Activated T-cell treated with anti-CD3 and anti-CD28 coated beads, Interleukin-2, amount 50 U/mL, for 4 hours (primary cell): ENCODE results near the gene CD8B. TPM values are rescaled to one million over a fixed set of nuclear protein-coding genes. Genes with fewer than 3 reads are reported as not detected.
A peak's percentile ranks its signal among the peaks of the same experiment; 100 is the strongest.

Experiments used
- ATAC-seq, 2 donors: fragments of 200-7000 bp; cut with Tn5 transposase; one replicate each; pipeline ENCODE4 v1.10.0; 2021
- DNase-seq: peaks from one replicate; pipeline ENCODE4 v3.0.0-alpha.2; 2020
- H3K27me3 Mint-ChIP-seq: one replicate; pipeline ENCODE4 v1.8.0; 2021; ENCODE audit warnings: low read depth, mixed read lengths
- H3K36me3 Mint-ChIP-seq: one replicate; pipeline ENCODE4 v1.8.0; 2022; ENCODE audit warnings: mixed read lengths; ENCODE audit not compliant: insufficient read depth
- H3K4me1 Mint-ChIP-seq: one replicate; pipeline ENCODE4 v1.8.0; 2021; ENCODE audit warnings: low read depth, mixed read lengths
- H3K4me3 Mint-ChIP-seq: one replicate; pipeline ENCODE4 v1.8.0; 2021; ENCODE audit warnings: mild to moderate bottlenecking, moderate library complexity, mixed read lengths
- H3K9me3 Mint-ChIP-seq: one replicate; pipeline ENCODE4 v1.8.0; 2021; ENCODE audit warnings: mixed read lengths
- total RNA-seq, 3 donors: library from RNA; stranded (reverse); gene quantifications; one replicate each; pipeline ENCODE4 v1.2.1, GENCODE V29; 2021

CD8B gene
- total RNA-seq, 3 donors from 2014 or later: 11.7 to 47.4 (median 38.7) TPM

DNA sequence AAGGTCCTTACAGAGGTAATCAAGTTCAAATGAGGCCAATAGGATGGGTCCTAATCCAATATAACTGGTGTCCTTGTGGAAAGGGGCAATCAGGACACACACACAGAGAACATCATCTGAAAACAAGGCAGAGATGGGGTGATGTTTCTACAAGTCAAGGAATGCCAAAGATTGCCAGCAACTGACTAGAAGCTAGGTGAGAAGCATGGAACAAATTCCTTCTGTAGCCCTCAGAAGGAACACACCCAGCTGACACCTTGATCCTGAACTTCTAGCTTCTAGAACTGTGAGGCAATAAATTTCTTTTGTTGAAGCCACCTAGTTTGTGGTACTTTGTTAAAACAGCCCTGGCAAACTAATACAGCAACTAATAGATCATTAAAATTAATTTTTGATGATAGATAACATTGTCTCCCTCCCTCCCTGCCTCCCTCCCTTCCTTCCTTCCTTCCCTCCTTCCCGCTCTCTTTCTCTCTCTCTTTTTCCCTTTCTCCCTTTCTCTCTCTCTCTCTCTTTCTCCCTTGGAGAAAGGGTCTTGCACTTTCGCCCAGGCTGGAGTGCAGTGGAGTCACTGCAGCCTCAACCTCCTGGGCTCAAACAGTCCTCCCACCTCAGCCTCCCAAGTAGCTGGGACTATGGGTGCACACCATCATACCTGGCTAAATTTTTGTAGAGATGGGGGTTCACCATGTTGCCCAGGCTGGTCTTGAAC, 60.7 kb downstream of the CD8B start:
- H3K36me3 Mint-ChIP-seq: peaks cover 10% of the 10 kb centered on the region
- ATAC-seq: no peak

DNA sequence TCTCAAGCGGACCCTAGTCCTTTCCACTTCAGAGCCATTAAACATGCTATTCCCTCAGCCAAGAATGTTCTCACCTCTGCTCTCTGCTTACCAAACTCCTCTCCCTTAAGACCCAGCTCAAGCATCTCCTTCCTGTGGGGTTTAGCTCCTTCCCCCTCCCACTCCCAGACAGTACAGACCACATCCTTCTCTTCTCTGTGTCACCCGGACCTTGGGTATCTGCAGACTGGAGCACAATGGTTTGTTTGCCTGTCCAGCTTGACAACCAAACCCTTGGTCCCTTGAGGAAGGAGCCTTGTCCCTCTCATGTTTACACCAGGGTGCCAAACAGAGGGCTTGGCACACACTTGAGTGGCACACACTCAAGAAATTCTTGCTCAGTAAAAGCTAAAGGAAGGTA, 66.8 kb downstream of the CD8B start:
- DNase-seq: no peak
- Mint-ChIP-seq H3K36me3 (peaks cover 12% of the 10 kb centered on the region), H3K4me3 (no peak overlapping the region), H3K9me3 (peaks cover 26% of the 10 kb centered on the region), H3K27me3 (peaks cover 58% of the 10 kb centered on the region), H3K4me1 (peaks cover 40% of the 10 kb centered on the region)
- peak in 1 of 2 donors; percentile 28 for ATAC-seq

More for the DNA sequence above, 60.7 kb downstream of the CD8B start:
- no peak for DNase-seq
- no peaks in the 10 kb centered on the region for H3K4me1 Mint-ChIP-seq
- peaks cover 7% of the 10 kb centered on the region for H3K27me3 Mint-ChIP-seq
- H3K9me3 Mint-ChIP-seq: peaks cover 14% of the 10 kb centered on the region
- no peak overlapping the region for H3K4me3 Mint-ChIP-seq

DNA sequence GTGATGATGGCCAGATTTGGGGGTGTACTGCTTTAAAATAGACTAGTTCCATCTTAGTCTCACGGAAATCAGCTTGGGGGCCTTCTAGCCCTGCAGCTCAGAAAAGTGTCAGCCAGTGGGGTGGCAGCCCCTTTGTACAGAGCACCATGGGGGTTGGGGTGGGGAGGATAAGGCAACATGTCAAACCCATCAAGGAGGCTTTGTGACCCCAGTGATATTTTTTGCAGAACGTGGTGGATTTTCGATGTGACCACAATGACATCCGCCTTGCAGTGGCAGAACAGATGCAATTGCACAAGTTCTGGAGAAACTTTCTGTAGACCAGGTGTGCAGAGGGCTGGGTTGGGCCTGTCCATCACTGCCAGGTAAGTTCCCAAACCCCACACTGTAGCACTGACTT, 67.9 kb downstream of the CD8B start:
- ATAC-seq (no peak), DNase-seq (no peak)
- Mint-ChIP-seq H3K27me3 (peaks cover 62% of the 10 kb centered on the region), H3K9me3 (peaks cover 26% of the 10 kb centered on the region), H3K36me3 (peaks cover 12% of the 10 kb centered on the region), H3K4me3 (no peak overlapping the region), H3K4me1 (peaks cover 42% of the 10 kb centered on the region)

DNA sequence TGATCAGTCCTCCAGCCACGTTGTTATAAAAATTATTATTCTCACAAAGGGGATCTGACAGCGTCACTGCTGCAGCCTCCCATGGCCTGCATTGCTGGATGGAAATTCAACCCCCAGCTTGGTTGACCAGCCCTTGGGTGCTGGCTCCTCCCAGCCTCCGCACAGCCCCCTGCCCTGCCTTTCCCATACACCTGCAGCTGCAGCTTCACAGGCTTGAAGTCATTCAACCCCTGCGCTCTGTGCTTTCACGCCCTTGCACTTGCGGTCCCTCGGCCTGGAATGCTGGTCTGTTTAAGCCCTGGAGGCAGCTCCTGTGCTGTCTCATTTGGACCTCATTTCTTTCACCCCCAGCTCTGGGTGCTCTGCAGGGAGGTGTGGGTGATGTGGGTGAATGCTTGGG, 70.1 kb downstream of the CD8B start:
- ATAC-seq: peak in 1 of 2 donors; percentile 4
- Mint-ChIP-seq H3K36me3 (peaks cover 5% of the 10 kb centered on the region), H3K4me3 (peak overlapping the region; percentile 79), H3K4me1 (peaks cover 46% of the 10 kb centered on the region), H3K27me3 (peaks cover 72% of the 10 kb centered on the region), H3K9me3 (peaks cover 18% of the 10 kb centered on the region)
- no peak for DNase-seq

DNA sequence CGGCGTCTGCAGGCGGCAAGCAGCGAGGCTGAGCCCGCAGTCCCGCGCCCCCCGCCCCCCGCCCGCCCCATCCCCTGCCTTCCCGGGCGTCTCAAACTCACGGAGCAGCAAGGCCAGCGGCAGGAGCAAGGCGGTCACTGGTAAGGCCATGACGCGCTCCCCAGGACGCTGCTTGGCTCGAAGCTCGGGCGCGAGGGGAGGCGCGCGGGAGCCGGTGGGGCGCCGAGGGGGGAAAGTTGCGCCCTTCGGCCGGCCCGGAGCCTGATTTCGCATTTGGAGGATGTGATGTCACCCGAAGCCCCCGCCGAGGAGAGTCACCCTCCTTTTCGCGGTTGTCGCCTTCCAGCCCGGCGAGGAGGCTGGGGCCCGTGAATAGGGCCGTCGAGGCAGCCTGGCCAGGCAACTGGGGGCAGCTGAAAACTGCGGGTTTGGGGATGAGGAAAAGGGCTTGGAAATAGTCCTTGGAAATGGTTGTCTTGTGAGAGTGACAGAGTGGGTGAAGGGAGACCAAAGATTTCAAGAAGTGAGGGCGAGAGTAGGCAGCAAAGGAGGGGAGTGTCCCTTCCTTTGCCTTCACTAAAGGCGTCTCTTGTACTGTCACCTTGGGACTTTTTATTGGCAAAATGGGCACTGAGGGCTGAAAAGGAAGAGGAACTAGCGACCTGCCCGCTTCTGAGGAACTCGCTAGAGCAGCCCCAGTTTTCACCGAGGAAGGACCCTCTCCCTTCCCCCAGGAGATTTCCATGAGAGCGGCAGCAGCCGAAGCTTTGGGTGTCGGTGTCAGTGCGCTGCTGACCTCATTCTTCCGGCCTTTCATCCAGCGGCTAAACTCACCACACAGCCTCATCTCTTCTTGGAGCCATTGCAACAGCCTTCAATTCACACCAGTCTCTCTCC, 70.8 kb downstream of the CD8B start, which contains the start of gene CD8A:
TSS of gene CD8A (minus strand) at position 238 of the 897 bp plus-strand sequence. CDS start at position 150, 88 bp downstream.
- peaks cover 2% of the 10 kb centered on the region for H3K36me3 Mint-ChIP-seq
- peaks cover 48% of the 10 kb centered on the region for H3K4me1 Mint-ChIP-seq
- H3K9me3 Mint-ChIP-seq: peaks cover 11% of the 10 kb centered on the region
- H3K27me3 Mint-ChIP-seq: peaks cover 69% of the 10 kb centered on the region
- H3K4me3 Mint-ChIP-seq: peak within 1 kb of the TSS; percentile 80
- peak; percentile 51 to 54 for ATAC-seq
- peak; percentile 49 for DNase-seq

DNA sequence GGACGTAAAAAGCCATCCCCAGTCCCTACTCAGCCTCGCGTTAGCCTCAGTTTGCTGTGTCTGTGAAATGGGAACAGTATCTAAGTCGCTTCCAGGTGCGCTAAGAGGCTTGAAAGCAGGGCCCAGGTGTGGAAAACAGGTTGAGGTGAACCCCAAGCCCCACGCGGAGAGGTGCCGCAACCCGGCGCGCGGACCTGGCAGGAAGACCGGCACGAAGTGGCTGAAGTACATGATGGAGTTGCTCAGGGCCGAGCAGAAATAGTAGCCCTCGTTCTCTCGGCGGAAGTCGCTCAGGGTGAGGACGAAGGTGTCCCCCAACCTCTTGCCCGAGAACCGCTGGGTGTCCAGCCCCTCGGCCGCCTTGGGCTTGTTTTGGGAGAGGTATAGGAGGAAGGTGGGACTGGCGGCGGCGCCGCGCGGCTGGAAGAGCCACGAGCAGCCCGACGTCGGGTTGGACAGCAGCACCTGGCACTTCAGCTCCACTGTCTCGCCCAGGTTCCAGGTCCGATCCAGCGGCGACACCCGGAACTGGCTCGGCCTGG, 71.5 kb downstream of the CD8B start:
- no peaks in the 10 kb centered on the region for H3K36me3 Mint-ChIP-seq
- H3K4me1 Mint-ChIP-seq: peaks cover 49% of the 10 kb centered on the region
- peaks cover 63% of the 10 kb centered on the region for H3K27me3 Mint-ChIP-seq
- no peak for DNase-seq
- peaks cover 4% of the 10 kb centered on the region for H3K9me3 Mint-ChIP-seq
- peak; percentile 2 for ATAC-seq
- H3K4me3 Mint-ChIP-seq: peak overlapping the region; percentile 80

DNA sequence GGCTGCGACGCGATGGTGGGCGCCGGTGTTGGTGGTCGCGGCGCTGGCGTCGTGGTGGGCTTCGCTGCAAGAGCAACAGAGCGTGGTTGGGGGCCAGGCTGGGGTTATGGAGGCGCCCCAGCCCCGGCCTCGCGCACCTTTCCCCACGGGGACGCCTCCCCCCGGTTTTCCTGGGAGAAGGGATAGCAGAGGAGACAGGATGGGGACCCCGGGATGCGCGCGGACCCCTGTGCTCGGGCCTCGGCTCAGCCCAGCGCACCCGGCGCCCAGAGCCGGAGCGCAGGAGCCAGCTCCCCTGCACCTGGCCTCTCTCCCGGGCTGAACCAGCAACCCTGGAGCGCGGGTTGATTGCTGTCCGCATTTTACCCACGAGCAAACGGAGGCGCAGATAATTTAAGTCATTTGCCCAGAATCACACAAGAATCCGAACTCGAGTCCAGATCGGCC, 72.0 kb downstream of the CD8B start:
- H3K27me3 Mint-ChIP-seq: peaks cover 58% of the 10 kb centered on the region
- H3K9me3 Mint-ChIP-seq: no peaks in the 10 kb centered on the region
- DNase-seq: no peak
- H3K4me1 Mint-ChIP-seq: peaks cover 44% of the 10 kb centered on the region
- ATAC-seq: no peak
- H3K4me3 Mint-ChIP-seq: peak overlapping the region; percentile 80
- H3K36me3 Mint-ChIP-seq: no peaks in the 10 kb centered on the region

DNA sequence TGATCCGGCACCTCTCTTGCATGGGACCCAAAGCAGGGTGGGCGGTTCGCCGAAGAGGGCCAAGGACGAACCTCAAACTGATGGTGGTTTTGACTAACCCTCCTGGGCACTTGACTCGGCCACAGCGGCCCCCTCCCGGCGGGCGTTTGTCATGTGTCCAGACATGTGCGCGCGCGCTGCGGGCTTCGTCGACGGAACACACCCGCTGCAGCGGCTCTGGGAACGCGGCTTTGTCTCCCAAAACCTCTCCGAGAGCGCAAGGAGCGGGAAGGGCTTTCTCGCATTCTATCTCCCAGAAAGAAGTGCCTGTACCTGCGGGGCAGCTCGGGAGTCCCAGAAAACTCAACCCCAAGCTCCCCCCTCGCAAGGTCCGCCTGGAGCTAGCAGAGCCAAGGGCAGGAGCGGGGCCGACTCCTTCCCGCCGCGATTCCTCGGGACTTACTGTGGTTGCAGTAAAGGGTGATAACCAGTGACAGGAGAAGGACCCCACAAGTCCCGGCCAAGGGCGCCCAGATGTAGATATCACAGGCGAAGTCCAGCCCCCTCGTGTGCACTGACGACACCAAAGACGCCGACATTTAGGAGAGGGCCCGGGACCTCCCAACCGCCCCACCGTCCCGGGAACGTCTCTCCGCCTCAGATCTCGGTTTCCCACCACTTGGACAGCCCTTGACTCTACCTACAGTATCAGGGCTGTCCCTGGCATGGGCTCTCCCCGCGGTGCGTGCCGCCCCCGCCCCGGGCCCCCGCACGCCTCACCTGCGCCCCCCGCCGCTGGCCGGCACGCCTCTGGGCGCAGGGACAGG, 72.6 kb downstream of the CD8B start:
- H3K9me3 Mint-ChIP-seq: no peaks in the 10 kb centered on the region
- no peak for DNase-seq
- ATAC-seq: no peak
- peaks cover 43% of the 10 kb centered on the region for H3K4me1 Mint-ChIP-seq
- peak overlapping the region; percentile 68 for H3K4me3 Mint-ChIP-seq
- H3K36me3 Mint-ChIP-seq: no peaks in the 10 kb centered on the region
- H3K27me3 Mint-ChIP-seq: peaks cover 52% of the 10 kb centered on the region

DNA sequence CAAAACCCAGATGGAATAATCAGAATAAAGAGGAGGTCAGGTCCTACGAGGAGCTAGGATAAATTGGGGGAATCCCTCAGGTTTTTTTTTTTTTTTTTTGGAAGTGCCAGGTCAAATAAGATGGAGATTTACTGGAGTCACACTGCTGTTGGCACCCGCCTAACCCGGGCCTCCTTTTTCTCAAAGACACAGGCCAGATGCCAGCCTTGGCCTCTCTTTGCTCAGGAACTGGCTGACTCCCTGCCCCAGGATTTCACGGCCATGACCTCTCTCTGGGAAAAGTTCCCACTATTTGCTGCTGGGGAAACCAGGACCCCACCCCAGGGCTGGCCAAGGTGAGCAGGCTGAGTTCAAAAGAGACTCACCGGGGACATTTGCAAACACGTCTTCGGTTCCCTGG, 73.5 kb downstream of the CD8B start:
- H3K4me3 Mint-ChIP-seq: peak overlapping the region; percentile 68

DNA sequence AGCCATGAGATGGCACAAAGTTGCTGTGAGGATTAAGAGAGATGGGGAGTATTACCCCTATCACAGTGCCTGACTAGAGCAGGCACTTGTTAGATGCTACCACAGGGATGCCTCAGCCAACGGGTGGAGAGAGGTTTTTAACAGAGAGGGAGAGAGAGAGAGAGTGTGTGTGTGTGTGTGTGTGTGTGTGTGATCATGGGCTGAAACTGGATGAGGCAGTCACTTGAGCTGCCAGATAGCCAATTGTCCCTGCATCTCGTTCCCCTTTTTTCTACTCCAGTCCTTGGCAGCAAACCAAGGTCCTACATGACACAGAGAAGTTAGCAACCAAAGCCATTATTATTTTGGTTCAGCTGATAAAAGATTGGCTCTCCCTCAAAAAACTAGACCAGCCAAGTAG, 74.0 kb downstream of the CD8B start:
- ATAC-seq: no peak

More for the DNA sequence above, 73.5 kb downstream of the CD8B start:
- Mint-ChIP-seq H3K4me1 (peaks cover 41% of the 10 kb centered on the region), H3K36me3 (no peaks in the 10 kb centered on the region), H3K27me3 (peaks cover 42% of the 10 kb centered on the region), H3K9me3 (no peaks in the 10 kb centered on the region)
- DNase-seq (no peak), ATAC-seq (no peak)

DNA sequence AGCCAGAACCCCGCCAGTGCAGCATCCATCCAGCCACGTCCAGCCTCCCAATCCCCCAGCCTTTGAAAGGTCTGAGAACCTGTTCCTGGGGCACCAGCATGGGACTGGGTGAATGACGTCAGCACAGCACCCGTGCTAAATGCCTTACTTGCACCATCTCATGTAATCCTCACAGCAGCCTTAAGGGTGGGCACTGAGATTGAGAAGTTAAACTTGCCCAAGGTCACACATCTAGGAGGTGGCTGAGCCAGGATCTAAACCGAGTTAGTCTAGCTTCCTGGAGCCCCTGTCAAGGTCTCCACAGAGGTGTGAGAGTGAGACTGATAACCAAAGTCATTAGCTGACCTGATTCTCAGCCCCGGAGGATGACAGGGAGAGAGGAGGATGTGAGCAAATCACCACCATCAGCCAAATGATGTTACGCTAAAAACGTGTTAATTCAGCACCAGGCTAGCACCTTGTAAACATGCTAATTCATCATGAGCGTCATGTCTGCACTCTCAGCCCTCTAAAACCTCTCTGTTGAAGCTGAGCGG, 75.6 kb downstream of the CD8B start:
- DNase-seq: peak; percentile 23
- H3K9me3 Mint-ChIP-seq: no peaks in the 10 kb centered on the region
- peak overlapping the region; percentile 55 for H3K4me3 Mint-ChIP-seq
- H3K4me1 Mint-ChIP-seq: peaks cover 29% of the 10 kb centered on the region
- ATAC-seq: peak; percentile 49 to 63
- no peaks in the 10 kb centered on the region for H3K36me3 Mint-ChIP-seq
- peaks cover 26% of the 10 kb centered on the region for H3K27me3 Mint-ChIP-seq

More for the DNA sequence above, 74.0 kb downstream of the CD8B start:
- peaks cover 38% of the 10 kb centered on the region for H3K4me1 Mint-ChIP-seq
- DNase-seq: no peak
- peaks cover 38% of the 10 kb centered on the region for H3K27me3 Mint-ChIP-seq
- H3K9me3 Mint-ChIP-seq: no peaks in the 10 kb centered on the region
- H3K36me3 Mint-ChIP-seq: no peaks in the 10 kb centered on the region
- H3K4me3 Mint-ChIP-seq: peak overlapping the region; percentile 68

DNA sequence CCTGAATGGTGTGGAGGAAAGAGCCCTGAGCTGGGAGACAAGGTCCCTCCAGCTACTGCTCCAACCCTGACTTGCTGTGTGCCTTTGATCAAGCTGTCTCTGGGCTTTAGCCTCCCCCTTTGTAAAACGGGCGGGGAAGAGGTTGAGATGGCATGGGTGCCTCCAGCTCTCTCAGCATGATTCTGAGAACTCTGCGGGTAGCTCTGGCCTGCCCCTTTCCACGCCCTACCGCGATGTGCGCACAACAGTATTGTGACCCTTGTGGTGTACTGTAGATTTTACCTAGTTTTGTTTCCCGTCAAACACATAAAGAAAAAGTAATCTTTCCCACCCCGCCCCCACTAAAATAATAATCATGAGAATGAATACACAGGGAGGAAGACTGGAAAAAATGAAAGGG, 76.2 kb downstream of the CD8B start:
- DNase-seq (peak; percentile 54), ATAC-seq (peak; percentile 68 to 72)
- peaks cover 26% of the 10 kb centered on the region for H3K4me1 Mint-ChIP-seq
- H3K4me3 Mint-ChIP-seq: peak overlapping the region; percentile 55
- H3K36me3 Mint-ChIP-seq: no peaks in the 10 kb centered on the region
- H3K27me3 Mint-ChIP-seq: peaks cover 23% of the 10 kb centered on the region
- no peaks in the 10 kb centered on the region for H3K9me3 Mint-ChIP-seq

DNA sequence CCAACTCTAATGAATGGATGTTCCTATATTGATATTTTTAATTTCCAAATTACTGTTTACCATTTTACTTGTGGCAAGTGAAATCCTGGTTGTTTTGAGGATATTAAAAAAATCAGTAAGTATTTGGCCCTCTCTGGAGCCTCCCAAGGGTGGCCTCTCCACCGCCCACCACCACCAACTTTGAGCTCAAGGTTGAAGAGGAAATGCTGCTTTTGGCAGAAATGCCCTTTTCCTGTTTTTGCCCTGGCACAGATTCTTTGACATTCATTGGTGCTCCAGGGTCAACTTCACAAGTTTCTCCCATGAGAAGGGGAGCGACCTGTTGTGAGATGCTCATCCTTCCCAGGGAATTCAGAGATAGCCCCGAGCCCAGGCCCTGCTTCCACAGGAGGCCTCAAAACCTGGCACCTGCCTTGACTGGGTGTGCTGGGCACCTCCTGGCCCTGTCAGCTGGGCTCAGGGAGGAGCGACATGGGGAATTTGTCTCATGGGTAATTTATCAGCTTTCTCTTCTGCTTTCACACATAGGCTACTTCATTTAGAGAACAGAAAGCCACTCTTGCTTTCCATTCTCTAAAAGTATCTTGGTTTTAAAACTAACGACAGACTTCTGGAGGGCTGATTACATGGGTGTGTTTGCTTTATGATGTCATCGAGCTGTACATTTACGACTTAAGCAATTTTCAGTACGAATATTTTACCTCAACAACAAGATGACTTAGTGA, 77.9 kb downstream of the CD8B start:
- peak; percentile 29 to 32 for ATAC-seq

More for the DNA sequence above, 77.9 kb downstream of the CD8B start:
- DNase-seq: no peak
- peaks cover 19% of the 10 kb centered on the region for H3K4me1 Mint-ChIP-seq
- H3K27me3 Mint-ChIP-seq: peaks cover 13% of the 10 kb centered on the region
- no peaks in the 10 kb centered on the region for H3K9me3 Mint-ChIP-seq
- no peaks in the 10 kb centered on the region for H3K36me3 Mint-ChIP-seq
- no peak overlapping the region for H3K4me3 Mint-ChIP-seq
